ENCODE results near the gene COPRS. TPM values are rescaled to one million over a fixed set of nuclear protein-coding genes. Genes with fewer than 3 reads are reported as not detected.
"Not testable (repeated sequence)": the region's sequence is repeated elsewhere in the genome, so short reads cannot be mapped to it uniquely, and the experiment has no call there.

The COPRS gene
- total RNA-seq, 2 experiments from 2014 or later = 34.4 to 37.6 TPM

- Mint-ChIP-seq H3K27ac (no peak overlapping the region), H3K36me3 (ENCODE audit: low read depth) (no peaks in the 10 kb centered on the region), H3K4me3 (no peak overlapping the region), H3K4me1 (ENCODE audit: low read depth) (no peaks in the 10 kb centered on the region), H3K9me3 (no peaks in the 10 kb centered on the region), H3K27me3 (ENCODE audit: low read depth) (no peaks in the 10 kb centered on the region)
- peak; percentile 79 for DNase-seq
- CTCF ChIA-PET = interaction anchor here (0.6 to 3.0 kb wide), 35 partner anchors 9 to 876 kb away, joined by 3 to 27 read pairs (median 3); no protein-coding TSS in a partner anchor
- intact Hi-C loops (cut with micrococcal nuclease) = loop anchor here (1.0 to 10.0 kb wide), 5 partner anchors 58 to 453 kb away; no protein-coding TSS in a partner anchor
Observed at GRCh38 chr17:31842195-31843069, 16.6 kb downstream of the COPRS start.

GRCh38 chr17:31841850-31842194 lies 17.2 kb downstream of the COPRS start:
- no peaks in the 10 kb centered on the region for H3K4me1 Mint-ChIP-seq (ENCODE audit: low read depth)
- no peaks in the 10 kb centered on the region for H3K36me3 Mint-ChIP-seq (ENCODE audit: low read depth)
- CTCF ChIA-PET = interaction anchor here (0.6 to 3.0 kb wide), 25 partner anchors 9 to 530 kb away, joined by 3 to 27 read pairs (median 4); no protein-coding TSS in a partner anchor
- no peaks in the 10 kb centered on the region for H3K9me3 Mint-ChIP-seq
- DNase-seq = no peak
- H3K27me3 Mint-ChIP-seq (ENCODE audit: low read depth) = no peaks in the 10 kb centered on the region
- H3K27ac Mint-ChIP-seq = no peak overlapping the region
- intact Hi-C loops (cut with micrococcal nuclease) = loop anchor here (1.0 to 10.0 kb wide), 5 partner anchors 57 to 453 kb away; no protein-coding TSS in a partner anchor
- H3K4me3 Mint-ChIP-seq = no peak overlapping the region

GRCh38 chr17:31838636-31839225 lies 20.3 kb downstream of the COPRS start:
- no peak overlapping the region for H3K27ac Mint-ChIP-seq
- H3K27me3 Mint-ChIP-seq (ENCODE audit: low read depth) = no peaks in the 10 kb centered on the region
- no peak for DNase-seq
- H3K4me1 Mint-ChIP-seq (ENCODE audit: low read depth) = peaks cover 4% of the 10 kb centered on the region
- CTCF ChIA-PET = interaction anchor here (0.7 kb wide), 1 partner anchor 107 kb away, joined by 3 read pairs; no protein-coding TSS in a partner anchor
- no peaks in the 10 kb centered on the region for H3K9me3 Mint-ChIP-seq
- no peak overlapping the region for H3K4me3 Mint-ChIP-seq
- H3K36me3 Mint-ChIP-seq (ENCODE audit: low read depth) = no peaks in the 10 kb centered on the region
- intact Hi-C loops (cut with micrococcal nuclease) = no loop called here

GRCh38 chr17:31835984-31836383 lies 23.1 kb downstream of the COPRS start:
- H3K27me3 Mint-ChIP-seq (ENCODE audit: low read depth) = no peaks in the 10 kb centered on the region

GRCh38 chr17:31834448-31834847 lies 24.6 kb downstream of the COPRS start:
- Mint-ChIP-seq H3K9me3 (no peaks in the 10 kb centered on the region), H3K4me1 (ENCODE audit: low read depth) (peaks cover 4% of the 10 kb centered on the region), H3K36me3 (ENCODE audit: low read depth) (no peaks in the 10 kb centered on the region), H3K4me3 (no peak overlapping the region), H3K27me3 (ENCODE audit: low read depth) (no peaks in the 10 kb centered on the region), H3K27ac (no peak overlapping the region)
- peak; percentile 7 for DNase-seq
- CTCF ChIA-PET = interaction anchor here (0.7 kb wide), 1 partner anchor 72 kb away, joined by 3 read pairs; no protein-coding TSS in a partner anchor
- intact Hi-C loops (cut with micrococcal nuclease) = no loop called here

More at GRCh38 chr17:31835984-31836383, 23.1 kb downstream of the COPRS start:
- DNase-seq = no peak
- Mint-ChIP-seq H3K4me1 (ENCODE audit: low read depth) (peaks cover 4% of the 10 kb centered on the region), H3K4me3 (no peak overlapping the region), H3K36me3 (ENCODE audit: low read depth) (no peaks in the 10 kb centered on the region), H3K9me3 (no peaks in the 10 kb centered on the region), H3K27ac (no peak overlapping the region)
- CTCF ChIA-PET = interaction anchor here (0.6 to 0.7 kb wide), 2 partner anchors 278 to 1467 kb away, joined by 3 to 4 read pairs; no protein-coding TSS in a partner anchor
- intact Hi-C loops (cut with micrococcal nuclease) = no loop called here

- H3K27me3 Mint-ChIP-seq (ENCODE audit: low read depth) = no peaks in the 10 kb centered on the region
- CTCF ChIA-PET = interaction anchor here (0.7 to 1.7 kb wide), 2 partner anchors 10 to 422 kb away, joined by 3 to 7 read pairs; no protein-coding TSS in a partner anchor
- DNase-seq = no peak
Observed at GRCh38 chr17:31832746-31833145, 26.3 kb downstream of the COPRS start.

GRCh38 chr17:31830971-31831858 lies 27.8 kb downstream of the COPRS start:
- H3K4me3 Mint-ChIP-seq = no peak overlapping the region
- CTCF ChIA-PET = interaction anchor here (2.5 kb wide), 1 partner anchor 11 kb away, joined by 9 read pairs; no protein-coding TSS in a partner anchor
- no peaks in the 10 kb centered on the region for H3K36me3 Mint-ChIP-seq (ENCODE audit: low read depth)
- H3K27ac Mint-ChIP-seq = no peak overlapping the region
- H3K27me3 Mint-ChIP-seq (ENCODE audit: low read depth) = no peaks in the 10 kb centered on the region
- intact Hi-C loops (cut with micrococcal nuclease) = no loop called here
- H3K9me3 Mint-ChIP-seq = no peaks in the 10 kb centered on the region
- DNase-seq = no peak
- peaks cover 4% of the 10 kb centered on the region for H3K4me1 Mint-ChIP-seq (ENCODE audit: low read depth)

More at GRCh38 chr17:31832746-31833145, 26.3 kb downstream of the COPRS start:
- intact Hi-C loops (cut with micrococcal nuclease) = no loop called here
- peaks cover 4% of the 10 kb centered on the region for H3K4me1 Mint-ChIP-seq (ENCODE audit: low read depth)
- no peaks in the 10 kb centered on the region for H3K9me3 Mint-ChIP-seq
- no peaks in the 10 kb centered on the region for H3K36me3 Mint-ChIP-seq (ENCODE audit: low read depth)
- H3K27ac Mint-ChIP-seq = no peak overlapping the region
- no peak overlapping the region for H3K4me3 Mint-ChIP-seq

- Mint-ChIP-seq H3K27me3 (ENCODE audit: low read depth) (no peaks in the 10 kb centered on the region), H3K4me1 (ENCODE audit: low read depth) (peaks cover 4% of the 10 kb centered on the region), H3K36me3 (ENCODE audit: low read depth) (no peaks in the 10 kb centered on the region), H3K27ac (no peak overlapping the region), H3K9me3 (no peaks in the 10 kb centered on the region), H3K4me3 (no peak overlapping the region)
- DNase-seq = no peak
- CTCF ChIA-PET = interaction anchor here (0.6 to 2.5 kb wide), 3 partner anchors 13 to 76 kb away, joined by 3 to 9 read pairs (median 4); no protein-coding TSS in a partner anchor
- intact Hi-C loops (cut with micrococcal nuclease) = no loop called here
Observed at GRCh38 chr17:31829649-31830048, 29.4 kb downstream of the COPRS start.

- H3K4me1 Mint-ChIP-seq (ENCODE audit: low read depth); intact Hi-C loops (cut with micrococcal nuclease); H3K27ac Mint-ChIP-seq; H3K4me3 Mint-ChIP-seq; H3K9me3 Mint-ChIP-seq; H3K27me3 Mint-ChIP-seq (ENCODE audit: low read depth); DNase-seq; H3K36me3 Mint-ChIP-seq (ENCODE audit: low read depth): not testable (repeated sequence)
- CTCF ChIA-PET = interaction anchor here (0.6 to 1.1 kb wide), 3 partner anchors 14 to 614 kb away, joined by 3 to 4 read pairs (median 3); no protein-coding TSS in a partner anchor
Observed at GRCh38 chr17:31828955-31829354, 30.1 kb downstream of the COPRS start.

- no peaks in the 10 kb centered on the region for H3K4me1 Mint-ChIP-seq (ENCODE audit: low read depth)
- no peaks in the 10 kb centered on the region for H3K27me3 Mint-ChIP-seq (ENCODE audit: low read depth)
- H3K9me3 Mint-ChIP-seq = no peaks in the 10 kb centered on the region
- intact Hi-C loops (cut with micrococcal nuclease) = no loop called here
- CTCF ChIA-PET = no interaction called here
- H3K36me3 Mint-ChIP-seq (ENCODE audit: low read depth) = no peaks in the 10 kb centered on the region
- DNase-seq = no peak
- no peak overlapping the region for H3K4me3 Mint-ChIP-seq
- H3K27ac Mint-ChIP-seq = no peak overlapping the region
Observed at GRCh38 chr17:31825961-31826691, 32.9 kb downstream of the COPRS start.

- H3K27ac Mint-ChIP-seq = no peak overlapping the region
- no peaks in the 10 kb centered on the region for H3K9me3 Mint-ChIP-seq
- intact Hi-C loops (cut with micrococcal nuclease) = no loop called here
- DNase-seq = no peak
- no peaks in the 10 kb centered on the region for H3K36me3 Mint-ChIP-seq (ENCODE audit: low read depth)
- H3K4me3 Mint-ChIP-seq = no peak overlapping the region
- no peaks in the 10 kb centered on the region for H3K4me1 Mint-ChIP-seq (ENCODE audit: low read depth)
- H3K27me3 Mint-ChIP-seq (ENCODE audit: low read depth) = no peaks in the 10 kb centered on the region
- CTCF ChIA-PET = no interaction called here
Observed at GRCh38 chr17:31824766-31825360, 34.2 kb downstream of the COPRS start.

Data from activated naive CD4-positive, alpha-beta T cell treated with anti-CD3 and anti-CD28 coated beads for 36 hours (primary cell).